Left lobe of liver (tissue), 2 donors: Measurements from ENCODE around the gene MYOM1. TPM values are rescaled to one million over a fixed set of nuclear protein-coding genes. Genes with fewer than 3 reads are reported as not detected.
"Not testable (repeated sequence)": the region's sequence is repeated elsewhere in the genome, so short reads cannot be mapped to it uniquely, and the experiment has no call there.

Source experiments
- ATAC-seq: fragments of 200-7000 bp; cut with Tn5 transposase; one replicate; pipeline ENCODE4 v1.9.1; 2020; ENCODE audit warnings: mild to moderate bottlenecking, moderate library complexity
- DNase-seq: peaks from one replicate; pipeline ENCODE4 v3.0.0-alpha.2; 2020; ENCODE audit warnings: low spot score
- total RNA-seq: library from RNA; stranded (reverse); gene quantifications from one replicate; pipeline ENCODE4 v1.2.1, GENCODE V29; 2021
- donor health status: DM: no; HTN: no; CAD: no; lungs with moderate emphysema.
- donor health status: DM: no; HTN: yes; CAD: no.

The MYOM1 gene
- total RNA-seq, 1 donor from 2014 or later = 4.9 TPM

DNA sequence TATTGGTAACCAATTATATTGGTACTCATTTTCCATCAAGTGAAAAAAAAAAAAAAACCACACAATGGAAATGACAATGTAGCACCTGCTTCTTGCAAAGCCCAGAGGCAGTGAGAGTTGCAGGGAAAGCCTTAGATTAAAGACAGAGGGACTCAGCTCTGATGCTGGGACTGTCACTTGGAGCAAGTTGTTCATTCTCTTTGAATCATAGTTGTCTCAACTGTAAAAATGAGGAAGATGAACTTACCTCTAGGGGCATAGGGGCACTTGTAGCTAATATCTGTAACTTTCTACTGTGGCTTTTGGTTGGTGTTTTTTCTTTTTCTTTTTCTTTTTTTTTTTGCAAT is 125.5 kb downstream of the MYOM1 start:
- DNase-seq (no peak), ATAC-seq (peak; percentile 65)

GRCh38 chr18:3093624-3094337 is 126.0 kb downstream of the MYOM1 start:
- DNase-seq = peak; percentile 59
- peak; percentile 78 for ATAC-seq

DNA sequence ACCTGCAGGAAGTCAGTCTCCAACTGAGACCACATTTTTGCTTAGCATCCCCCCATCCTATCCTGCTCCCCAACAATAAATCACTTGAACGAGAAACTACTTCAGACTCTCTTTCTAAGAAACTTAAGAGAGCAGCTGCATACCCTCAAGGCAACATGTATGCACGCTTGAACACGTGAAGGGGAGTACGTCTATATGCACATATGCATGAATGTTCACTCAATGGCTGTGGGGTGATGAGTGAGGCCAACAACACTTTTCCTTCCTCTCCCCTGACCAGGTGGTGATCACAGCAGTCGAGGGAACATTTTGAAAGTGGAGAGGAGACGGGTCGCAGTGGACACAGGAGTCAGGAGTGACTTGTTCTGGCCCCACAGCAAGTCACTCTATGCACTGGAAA is 127.0 kb downstream of the MYOM1 start:
- DNase-seq = no peak
- ATAC-seq = no peak

- DNase-seq (no peak), ATAC-seq (peak; percentile 74)
Observed at GRCh38 chr18:3089579-3089978, 130.2 kb downstream of the MYOM1 start.

DNA sequence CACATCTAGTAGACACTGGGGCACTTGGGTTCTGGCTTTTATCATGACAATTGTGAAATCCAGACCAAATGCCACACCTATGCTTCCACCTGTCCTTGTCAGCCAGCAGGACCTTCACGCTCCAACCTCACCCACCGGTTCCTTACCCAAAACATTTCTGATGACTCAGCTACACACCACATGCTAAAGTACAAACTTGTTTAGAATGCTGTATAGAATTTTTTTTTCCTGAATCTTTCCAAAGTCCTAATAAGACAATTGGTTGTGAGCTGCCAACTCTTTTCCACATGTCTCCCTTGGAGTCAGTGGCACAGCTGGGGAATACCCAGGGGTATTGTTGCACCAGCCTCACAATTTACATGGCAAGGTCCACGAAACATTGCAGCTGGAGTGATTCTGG is 131.3 kb downstream of the MYOM1 start:
- ATAC-seq (peak; percentile 74), DNase-seq (no peak)

GRCh38 chr18:3086871-3087270 is 132.9 kb downstream of the MYOM1 start:
- DNase-seq (no peak), ATAC-seq (no peak)

- ATAC-seq (no peak), DNase-seq (no peak)
Observed at GRCh38 chr18:3085612-3086011, 134.2 kb downstream of the MYOM1 start.

GRCh38 chr18:3084206-3084605 is 135.6 kb downstream of the MYOM1 start:
- no peak for ATAC-seq
- no peak for DNase-seq

GRCh38 chr18:3083766-3084165 is 136.0 kb downstream of the MYOM1 start:
- no peak for ATAC-seq
- no peak for DNase-seq

- ATAC-seq = no peak
- no peak for DNase-seq
Observed at GRCh38 chr18:3081584-3081991, 138.2 kb downstream of the MYOM1 start.

DNA sequence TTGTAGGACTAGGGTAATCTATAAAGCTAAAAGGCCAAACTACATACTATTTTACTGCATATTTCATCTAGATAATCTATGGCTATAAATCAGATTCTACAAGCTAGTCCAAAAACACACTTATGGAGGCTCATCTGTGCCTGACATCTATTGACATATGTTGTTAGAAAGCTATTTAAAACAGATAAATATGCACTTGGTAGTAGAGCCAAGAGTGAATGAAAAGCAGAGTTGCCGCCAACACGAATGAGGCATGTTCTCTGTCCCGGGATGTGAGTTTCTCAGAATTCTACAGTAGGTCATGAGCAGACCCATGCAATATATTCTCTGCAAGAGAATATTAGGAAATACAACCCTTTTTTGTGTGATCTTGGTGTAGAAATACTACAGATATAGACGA is 140.1 kb downstream of the MYOM1 start:
- ATAC-seq (no peak), DNase-seq (no peak)

DNA sequence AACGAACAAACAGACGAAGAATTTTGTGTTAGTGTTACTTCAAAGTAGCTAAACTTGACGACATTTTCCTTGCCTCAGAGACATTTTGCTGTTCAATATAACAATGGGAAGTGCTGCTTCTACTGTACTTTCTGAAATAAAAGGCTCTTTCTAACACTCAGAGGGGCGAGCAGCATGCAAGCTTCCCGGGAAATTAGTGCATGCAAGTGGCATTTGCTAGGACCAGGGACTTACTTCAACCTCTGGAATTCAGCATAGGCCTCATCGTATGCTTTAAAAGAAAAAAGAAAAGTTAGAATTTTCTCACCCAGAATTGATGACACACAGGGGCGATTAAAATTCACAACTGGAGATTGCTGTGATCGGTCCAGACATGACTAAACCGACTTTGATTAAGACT is 144.3 kb downstream of the MYOM1 start:
- no peak for ATAC-seq
- DNase-seq = no peak

DNA sequence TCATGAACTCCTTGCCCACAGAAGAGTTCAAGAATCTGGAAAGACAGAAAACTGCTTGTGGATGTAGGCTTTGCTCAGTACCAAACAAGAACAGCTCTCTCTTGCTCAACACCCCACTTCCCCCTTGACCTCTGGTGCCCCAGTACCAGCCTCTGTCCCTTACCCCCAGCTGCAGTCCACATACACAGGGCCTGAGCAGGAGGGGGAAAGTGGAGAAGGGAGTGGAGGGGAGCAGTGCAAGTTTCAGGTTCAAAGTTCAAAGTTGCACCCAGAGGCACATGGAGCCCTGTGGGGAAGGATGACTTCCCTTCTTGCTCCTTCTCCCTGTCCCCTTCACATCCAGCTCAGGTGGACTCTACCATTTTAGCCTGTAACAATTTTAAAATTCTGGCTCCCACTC is 145.7 kb downstream of the MYOM1 start:
- DNase-seq (peak; percentile 34), ATAC-seq (peak; percentile 61)

DNA sequence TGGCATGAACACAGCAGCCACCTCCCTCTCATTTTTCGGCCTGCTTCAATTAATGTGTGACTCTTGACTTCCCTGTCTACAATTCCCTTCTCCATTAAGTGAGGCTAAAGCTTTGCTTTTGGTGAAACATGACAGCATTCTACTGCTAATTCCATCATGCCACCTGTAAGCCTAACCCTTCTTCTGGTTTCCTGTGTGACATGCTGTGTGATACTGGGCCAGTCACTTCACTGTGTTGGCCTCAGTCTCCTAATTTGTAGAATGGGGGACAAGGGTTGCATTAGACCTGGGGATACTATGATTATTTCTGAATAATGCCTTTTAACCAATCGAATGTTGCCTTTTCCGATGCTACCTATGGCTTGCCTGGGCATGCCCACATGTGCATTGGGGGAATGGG is 146.4 kb downstream of the MYOM1 start:
- not testable (repeated sequence) for ATAC-seq, DNase-seq

DNA sequence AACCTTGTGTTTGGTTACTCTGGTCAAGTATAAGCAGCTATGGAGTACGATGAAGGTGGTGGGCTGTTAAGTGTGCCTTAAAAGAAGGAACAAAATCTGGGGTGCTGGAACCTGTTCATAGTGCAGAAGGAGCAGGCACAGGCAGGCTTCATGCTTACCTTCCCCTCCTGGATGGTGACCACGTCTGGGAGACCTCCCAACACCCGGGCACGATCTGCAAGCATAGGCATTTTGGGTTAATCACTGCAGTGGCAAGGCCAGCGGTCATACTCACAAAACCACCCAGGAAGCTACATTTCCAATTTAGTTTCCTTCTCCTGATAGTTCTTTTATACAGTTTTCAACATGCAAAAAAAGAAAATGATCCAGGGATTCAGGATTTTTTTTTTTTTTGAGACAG is 148.1 kb downstream of the MYOM1 start:
- ATAC-seq (no peak), DNase-seq (peak; percentile 19)

- peak; percentile 23 for DNase-seq
- no peak for ATAC-seq
Observed at GRCh38 chr18:3069671-3070433, 149.9 kb downstream of the MYOM1 start.

DNA sequence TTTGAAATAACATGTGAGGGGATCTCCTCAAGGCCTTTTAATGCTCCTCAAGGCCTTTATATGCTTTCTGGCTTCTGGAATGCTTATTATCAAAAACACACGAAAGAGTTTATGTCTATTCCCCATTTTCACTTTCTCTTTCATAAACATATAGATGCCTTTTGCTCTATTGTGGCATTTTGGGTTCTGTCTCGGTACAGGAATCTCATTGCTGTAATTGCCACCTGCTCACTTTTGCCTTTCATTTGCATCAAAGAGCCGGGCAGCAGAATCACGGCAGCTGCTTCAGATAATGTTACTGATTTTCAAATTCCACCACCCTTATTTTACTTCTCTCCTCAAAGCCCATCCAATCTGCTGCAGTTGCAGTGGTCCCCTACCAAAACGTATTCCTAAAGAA is 152.0 kb downstream of the MYOM1 start:
- DNase-seq (peak; percentile 7), ATAC-seq (no peak)

GRCh38 chr18:3067165-3067661 is 152.6 kb downstream of the MYOM1 start:
- ATAC-seq (no peak), DNase-seq (peak; percentile 43)

GRCh38 chr18:3066341-3067110 is 153.2 kb downstream of the MYOM1 start:
- ATAC-seq = no peak

GRCh38 chr18:3063766-3064165 is 156.0 kb downstream of the MYOM1 start:
- ATAC-seq = not testable (repeated sequence)
- DNase-seq = peak; percentile 16

More at GRCh38 chr18:3066341-3067110, 153.2 kb downstream of the MYOM1 start:
- DNase-seq = peak; percentile 18
